ENCODE results near the gene SCYL3.

SCYL3 gene

DNA sequence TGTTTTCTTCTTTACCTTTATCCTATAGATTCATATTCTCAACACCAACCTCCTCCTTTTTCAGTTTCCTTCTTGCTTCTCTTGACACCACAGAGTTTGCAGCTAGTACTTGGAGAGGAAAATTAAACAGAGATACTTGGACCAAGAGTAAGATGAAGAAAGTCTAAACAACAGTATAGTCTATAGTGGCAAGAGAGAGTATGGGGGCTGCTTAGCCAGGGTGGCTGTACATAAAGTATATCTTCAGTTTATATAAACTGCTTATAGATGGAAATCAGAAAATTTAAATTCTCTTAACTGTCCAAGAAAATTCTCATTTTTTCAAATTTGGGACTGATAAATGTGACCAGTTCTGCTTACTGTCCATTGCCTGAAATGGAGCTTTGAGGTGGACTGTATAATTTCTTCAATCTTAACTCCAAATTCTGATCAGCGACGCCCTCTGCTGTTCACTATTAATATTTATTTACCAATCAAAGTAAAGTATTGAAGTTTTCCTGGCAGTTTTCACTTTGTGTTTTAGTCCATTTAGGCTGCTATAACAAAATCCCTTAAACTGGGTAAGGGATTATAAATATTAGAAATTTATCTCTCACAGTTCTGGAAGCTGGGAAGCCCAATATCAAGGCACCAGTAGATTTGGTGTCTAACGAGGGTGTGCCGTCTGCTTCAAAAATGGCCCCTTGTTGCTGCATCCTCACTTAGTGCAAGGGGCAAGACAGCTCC, 84.2 kb downstream of the SCYL3 start:
- DNase-seq = peak; percentile 25

GRCh38 chr1:169804941-169805340, 88.8 kb downstream of the SCYL3 start:
- no peak for DNase-seq

DNA sequence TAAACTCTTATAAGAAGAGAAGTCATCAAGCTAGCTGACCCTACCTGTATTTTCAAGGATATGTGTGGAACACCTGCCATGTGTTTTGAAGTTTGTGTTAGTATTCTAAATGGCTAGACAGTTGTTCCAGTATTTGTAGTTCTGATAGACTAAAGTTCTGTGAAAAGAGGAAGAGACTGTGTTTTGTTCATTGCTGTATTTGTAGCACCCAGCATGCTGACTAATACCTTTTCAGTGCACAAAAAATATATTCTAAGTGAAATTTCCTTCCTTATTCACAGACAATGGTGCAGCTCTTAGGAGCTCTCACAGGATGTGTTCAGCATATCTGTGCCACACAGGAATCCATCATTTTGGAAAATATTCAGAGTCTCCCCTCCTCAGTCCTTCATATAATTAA, 90.8 kb downstream of the SCYL3 start:
- DNase-seq = no peak
